Activated CD8-positive, alpha-beta memory T cell treated with anti-CD3 and anti-CD28 coated beads for 36 hours (primary cell): ENCODE measurements around the gene KCNQ1. TPM values are rescaled to one million over a fixed set of nuclear protein-coding genes. Genes with fewer than 3 reads are reported as not detected.

ENCODE experiments used
- CTCF ChIA-PET: fragments of 350-600 bp; sonication (Branson Sonifier 250); formaldehyde crosslinking; loops from one replicate; lab custom pipeline; 2021; ENCODE audit warnings: antibody characterized with exemption; lab: Charles Lee
- POLR2A ChIA-PET: fragments of 350-600 bp; sonication (Branson Sonifier 250); formaldehyde crosslinking; loops from one replicate; lab custom pipeline; 2021; ENCODE audit warnings: antibody characterized with exemption; lab: Charles Lee
- total RNA-seq, 2 experiments: library from RNA; stranded (reverse); gene quantifications; one replicate each; pipeline ENCODE4 v1.2.3, GENCODE V29; 2021

Gene KCNQ1
- total RNA-seq, 2 experiments from 2014 or later: 3.1 to 3.9 TPM

GRCh38 chr11:2853997-2854560, 409.3 kb downstream of the KCNQ1 start:
- CTCF ChIA-PET: interaction anchor here (0.9 kb wide), 1 partner anchor 321 kb away, joined by 3 read pairs; no protein-coding TSS in a partner anchor
- POLR2A ChIA-PET: no interaction called here

- CTCF ChIA-PET: no interaction called here
- POLR2A ChIA-PET: no interaction called here
These were observed 410.4 kb downstream of the KCNQ1 start for GRCh38 chr11:2855162-2855561.

- ChIA-PET CTCF (interaction anchor here (1.0 kb wide), 1 partner anchor 30 kb away, joined by 3 read pairs; no protein-coding TSS in a partner anchor), POLR2A (no interaction called here)
These were observed 412.5 kb downstream of the KCNQ1 start for GRCh38 chr11:2857276-2857675.

- ChIA-PET POLR2A (no interaction called here), CTCF (interaction anchor here (1.0 kb wide), 1 partner anchor 30 kb away, joined by 3 read pairs; no protein-coding TSS in a partner anchor)
These were observed 413.1 kb downstream of the KCNQ1 start for GRCh38 chr11:2857918-2858317.

- ChIA-PET CTCF (no interaction called here), POLR2A (no interaction called here)
These were observed 414.3 kb downstream of the KCNQ1 start for GRCh38 chr11:2858995-2859698.

- POLR2A ChIA-PET: no interaction called here
- CTCF ChIA-PET: no interaction called here
These were observed 414.9 kb downstream of the KCNQ1 start for GRCh38 chr11:2859699-2860037.

GRCh38 chr11:2860636-2861035, 415.8 kb downstream of the KCNQ1 start:
- CTCF ChIA-PET: interaction anchor here (2.2 kb wide), 1 partner anchor 28 kb away, joined by 9 read pairs; no protein-coding TSS in a partner anchor
- POLR2A ChIA-PET: no interaction called here

GRCh38 chr11:2862395-2863275, 417.8 kb downstream of the KCNQ1 start:
- POLR2A ChIA-PET: no interaction called here

GRCh38 chr11:2863276-2863618, 418.4 kb downstream of the KCNQ1 start:
- POLR2A ChIA-PET: no interaction called here
- CTCF ChIA-PET: no interaction called here

More at GRCh38 chr11:2862395-2863275, 417.8 kb downstream of the KCNQ1 start:
- CTCF ChIA-PET: interaction anchor here (2.2 kb wide), 1 partner anchor 26 kb away, joined by 9 read pairs; no protein-coding TSS in a partner anchor

- CTCF ChIA-PET: no interaction called here
- POLR2A ChIA-PET: no interaction called here
These were observed 420.1 kb downstream of the KCNQ1 start for GRCh38 chr11:2864901-2865300.

GRCh38 chr11:2865922-2866577, 421.2 kb downstream of the KCNQ1 start:
- CTCF ChIA-PET: no interaction called here
- POLR2A ChIA-PET: no interaction called here

- ChIA-PET CTCF (no interaction called here), POLR2A (no interaction called here)
These were observed 422.3 kb downstream of the KCNQ1 start for GRCh38 chr11:2867142-2867541.

GRCh38 chr11:2867722-2868505, 423.1 kb downstream of the KCNQ1 start:
- ChIA-PET POLR2A (no interaction called here), CTCF (interaction anchor here (0.8 kb wide), 1 partner anchor 335 kb away, joined by 3 read pairs; no protein-coding TSS in a partner anchor)

- ChIA-PET CTCF (interaction anchor here (0.8 kb wide), 1 partner anchor 335 kb away, joined by 3 read pairs; no protein-coding TSS in a partner anchor), POLR2A (no interaction called here)
These were observed 423.8 kb downstream of the KCNQ1 start for GRCh38 chr11:2868506-2869133.

GRCh38 chr11:2869134-2869526, 424.3 kb downstream of the KCNQ1 start:
- ChIA-PET CTCF (interaction anchor here (0.8 kb wide), 1 partner anchor 336 kb away, joined by 3 read pairs; no protein-coding TSS in a partner anchor), POLR2A (no interaction called here)

- CTCF ChIA-PET: no interaction called here
These were observed 425.0 kb downstream of the KCNQ1 start for GRCh38 chr11:2869561-2870427.

GRCh38 chr11:2870460-2870859, 425.7 kb downstream of the KCNQ1 start:
- ChIA-PET CTCF (no interaction called here), POLR2A (no interaction called here)

More at GRCh38 chr11:2869561-2870427, 425.0 kb downstream of the KCNQ1 start:
- POLR2A ChIA-PET: no interaction called here
